ENCODE results near the gene FNIP2. TPM values are rescaled to one million over a fixed set of nuclear protein-coding genes. Genes with fewer than 3 reads are reported as not detected.

The FNIP2 gene
- total and polyA plus RNA-seq, 10 of the 15 experiments (the other 5 are each of a cell fraction or from before 2014, with no cell fraction given) = 0.03 to 0.38 (median 0.15) TPM

GRCh38 chr4:158865520-158866177, 96.8 kb downstream of the FNIP2 start (continued):
- TF ChIP-seq MTA3 (IDR thresholded peaks at IDR 0.05; ENCODE audit: borderline replicate concordance, low read length) (no peak), CHD2 (IDR thresholded peaks at IDR 0.05; ENCODE audit: borderline replicate concordance, low read depth, low read length) (no peak), KDM1A (IDR thresholded peaks at IDR 0.05; ENCODE audit: borderline replicate concordance) (no peak), RELA (IDR thresholded peaks at IDR 0.05; ENCODE audit: borderline replicate concordance, partially characterized antibody) (no peak), SMAD1 (IDR thresholded peaks at IDR 0.05; ENCODE audit: low read depth, partially characterized antibody) (peak; percentile 64), SUZ12 (IDR thresholded peaks at IDR 0.05; ENCODE audit: unreplicated experiment) (no peak), CBX5 (IDR thresholded peaks at IDR 0.05; ENCODE audit: low read depth) (no peak), ATF7 (IDR thresholded peaks at IDR 0.05; ENCODE audit: low read depth) (peak; percentile 32; the same call in 1 of the 2 replicates), PRDM15 (CRISPR knock-in tag; IDR thresholded peaks at IDR 0.05) (no peak), GATAD2B (conservative IDR thresholded peaks at IDR 0.05; ENCODE audit: low read depth) (peak; percentile 96), MTA2 (IDR thresholded peaks at IDR 0.05; ENCODE audit: low read depth) (peak; percentile 94), ZBTB4 (CRISPR knock-in tag; IDR thresholded peaks at IDR 0.05) (no peak), YBX1 (IDR thresholded peaks at IDR 0.05) (peak; percentile 80; the same call in 1 of the 2 replicates), MLLT1 (IDR thresholded peaks at IDR 0.05) (no peak), ZNF217 (IDR thresholded peaks at IDR 0.05) (peak; percentile 56; the same call in 1 of the 2 replicates), RB1 (IDR thresholded peaks at IDR 0.05; ENCODE audit: borderline replicate concordance) (0 out of 2 replicates have a peak, but pooled peaks have one; percentile 48), NR2F1 (conservative IDR thresholded peaks at IDR 0.05) (0 out of 2 replicates have a peak, but pooled peaks have one; percentile 19), NFIC (IDR thresholded peaks at IDR 0.05; ENCODE audit: low read depth, low read length) (0 out of 2 replicates have a peak, but pooled peaks have one; percentile 35), BCL11A (IDR thresholded peaks at IDR 0.05; ENCODE audit: low read depth, low read length) (peak; percentile 63; the same call in 1 of the 2 replicates), RELB (IDR thresholded peaks at IDR 0.05; ENCODE audit: low read depth) (peak; percentile 23; the same call in 1 of the 2 replicates), TCF3 (IDR thresholded peaks at IDR 0.05; ENCODE audit: borderline replicate concordance, insufficient read depth, low read depth, low read length) (no peak)

All from GM12878 (cell line).